Heart right ventricle (tissue), 16 donors: ENCODE measurements around the gene TLR2. TPM values are rescaled to one million over a fixed set of nuclear protein-coding genes. Genes with fewer than 3 reads are reported as not detected.

Source experiments
- ATAC-seq, 8 donors: fragments of 200-7000 bp; cut with Tn5 transposase; one replicate each; pipeline ENCODE4 v1.9.1; 2020; ENCODE audit warnings: mild to moderate bottlenecking in 8 of 8, moderate library complexity in 8 of 8, moderate number of reproducible peaks in 1 of 8
- DNase-seq, 2 donors: peaks; one replicate each; pipeline ENCODE4 v3.0.0-alpha.2; 2020
- H3K27ac ChIP-seq, 10 donors: fragments of 200-600 bp; sonication (generic) in 2 of 10; one replicate each; pipeline versions ENCODE4 v1.5.0 to v1.8.0; 2020 to 2022; ENCODE audit warnings: mild to moderate bottlenecking in 3 of 10
- H3K27me3 ChIP-seq, 7 donors: fragments of 200-600 bp; one replicate each; pipeline ENCODE4 v1.8.0; 2021 to 2022; ENCODE audit warnings: mild to moderate bottlenecking in 2 of 7
- H3K36me3 ChIP-seq, 9 donors: fragments of 200-600 bp; sonication (generic) in 1 of 9; one replicate each; pipeline versions ENCODE4 v1.5.0 to v1.8.0; 2020 to 2022; ENCODE audit warnings: mild to moderate bottlenecking in 2 of 9
- H3K4me1 ChIP-seq, 9 donors: fragments of 200-600 bp; sonication (generic) in 1 of 9; one replicate each; pipeline versions ENCODE4 v1.5.0 to v1.8.0; 2020 to 2022; ENCODE audit warnings: mild to moderate bottlenecking in 4 of 9
- H3K4me3 ChIP-seq, 10 donors: fragments of 200-600 bp; sonication (generic) in 2 of 10; one replicate each; pipeline versions ENCODE4 v1.5.0 to v1.8.0; 2020 to 2022; ENCODE audit warnings: mild to moderate bottlenecking in 7 of 10, moderate library complexity in 2 of 10
- H3K9me3 ChIP-seq, 11 donors: fragments of 200-600 bp in 10 of 11; sonication (generic) in 2 of 11; one replicate each; pipeline versions ENCODE4 v1.5.0 to v1.8.0; 2013 to 2022; ENCODE audit warnings: mild to moderate bottlenecking in 2 of 11, control low read depth in 1 of 11, moderate library complexity in 1 of 11
- WGBS, 2 donors: extraction: QIAGEN DNeasy Blood & Tissue Kit; methylation state at CpG; one replicate each; pipeline ENCODE4 v1.1.7; 2013; ENCODE audit warnings: inconsistent platforms in 1 of 2; 5-methylcytosine and 5-hydroxymethylcytosine counted together
- intact Hi-C, 10 donors: fragments of 100-400 bp; cut with DNase I; formaldehyde crosslinking; loops; one replicate each; pipeline versions ENCODE4 v1.11.1 to v1.14.2; 2022
- polyA plus RNA-seq, 2 donors: library from polyadenylated mRNA; stranded (reverse); fragments of 200-250 nt; gene quantifications; one replicate each; pipeline ENCODE4 v1.2.3, GENCODE V29; 2013
- total RNA-seq, 10 donors: library from RNA; stranded (reverse); fragmentation: NEBNext Ultra II Directional in 3 of 10; extraction: Animal tissue kit (Norgen Biotek cat#: 25700) in 3 of 10; gene quantifications; one replicate each; pipeline versions ENCODE4 v1.2.1 to v1.2.4, GENCODE V29; 2021 to 2023
- TF ChIP-seq, protein P1 (sequence below), 9 donors: fragments of 200-600 bp; sonication (generic) in 2 of 9; IDR thresholded peaks; one replicate each; pipeline versions ENCODE4 v1.5.0 to v1.8.0; 2021 to 2022; ENCODE audit warnings: antibody characterized with exemption in 9 of 9, mild to moderate bottlenecking in 5 of 9, moderate library complexity in 1 of 9
- donor health status: Arrhythmogenic right ventricular cardiomyopathy.
- donor health status: ischemic (EF 13 %, LVEDD 7.1; RV severe dilation, severe dysfunction).
- donor health status: healthy with polysubstance abuse.
- donor health status: DM: no; HTN: yes; CAD: no.
- donor health status: DM: no; HTN: no; CAD: no.
- donor health status: ischemic (EF 25% LVEDD 6.9; RV normal size, moderate dysfunction).
- donor health status: ischemic (EF 25% LVEDD 5.7; RV mildly dilated, moderate dysfunction).
- donor health status: healthy.
- donor health status: DM: yes; HTN: yes; CAD: no.
- donor health status: Ischemic cardiomyopathy.
- donor health status: ischemic (EF 35%, LVEDD 5.7; RV mildly dilated, moderate dysfunction).
- donor health status: nonischemic (EF 11% LVEDD 7.7; RV severe dilation, severe dysfunction).
- donor health status: DM: yes; HTN: yes; CAD: no.
- donor health status: PGD.
- donor health status: ischemic (EF 29% LVEDD 5.4; RV normal size, mild dysfunction).
- donor health status: nonischemic (EF 23%, LVEDD 6.1; RV moderate dilation, normal function).

TLR2 gene
- total and polyA plus RNA-seq, 12 donors, result 0.60 to 18.2 (median 3.0) TPM

DNA sequence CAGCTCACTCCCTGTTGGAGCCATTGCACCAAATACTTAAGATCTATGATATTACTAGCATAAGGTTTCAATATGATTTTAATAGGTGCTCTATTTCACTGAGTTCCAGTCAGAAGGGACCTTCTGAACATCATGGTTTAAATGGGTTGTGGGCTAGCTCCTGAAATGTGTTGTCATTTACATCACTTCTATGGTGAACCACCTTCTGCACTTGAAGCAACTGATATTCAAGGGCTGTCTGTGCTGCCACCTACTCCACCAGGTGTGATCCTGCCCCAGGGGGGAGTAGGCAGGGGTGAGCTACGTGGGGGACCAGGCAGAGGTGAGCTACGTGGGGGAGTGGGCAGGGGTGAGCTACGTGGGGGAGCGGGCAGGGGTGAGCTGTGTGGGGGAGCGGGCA, 40.5 kb downstream of the TLR2 start:
- Histone ChIP-seq H3K4me3 (no peak overlapping the region), H3K36me3 (no peaks in the 10 kb centered on the region), H3K27me3 (no peaks in the 10 kb centered on the region), H3K4me1 (peaks cover 0 to 19% (median 0%) of the 10 kb centered on the region in 9 donors), H3K27ac (no peak overlapping the region), H3K9me3 (no peaks in the 10 kb centered on the region)
- TF ChIP-seq, protein P1, sequence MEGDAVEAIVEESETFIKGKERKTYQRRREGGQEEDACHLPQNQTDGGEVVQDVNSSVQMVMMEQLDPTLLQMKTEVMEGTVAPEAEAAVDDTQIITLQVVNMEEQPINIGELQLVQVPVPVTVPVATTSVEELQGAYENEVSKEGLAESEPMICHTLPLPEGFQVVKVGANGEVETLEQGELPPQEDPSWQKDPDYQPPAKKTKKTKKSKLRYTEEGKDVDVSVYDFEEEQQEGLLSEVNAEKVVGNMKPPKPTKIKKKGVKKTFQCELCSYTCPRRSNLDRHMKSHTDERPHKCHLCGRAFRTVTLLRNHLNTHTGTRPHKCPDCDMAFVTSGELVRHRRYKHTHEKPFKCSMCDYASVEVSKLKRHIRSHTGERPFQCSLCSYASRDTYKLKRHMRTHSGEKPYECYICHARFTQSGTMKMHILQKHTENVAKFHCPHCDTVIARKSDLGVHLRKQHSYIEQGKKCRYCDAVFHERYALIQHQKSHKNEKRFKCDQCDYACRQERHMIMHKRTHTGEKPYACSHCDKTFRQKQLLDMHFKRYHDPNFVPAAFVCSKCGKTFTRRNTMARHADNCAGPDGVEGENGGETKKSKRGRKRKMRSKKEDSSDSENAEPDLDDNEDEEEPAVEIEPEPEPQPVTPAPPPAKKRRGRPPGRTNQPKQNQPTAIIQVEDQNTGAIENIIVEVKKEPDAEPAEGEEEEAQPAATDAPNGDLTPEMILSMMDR (IDR thresholded peaks at IDR 0.05), result no peak
- intact Hi-C loops, result no loop called here
- DNase-seq, result no peak
- ATAC-seq, result no peak
- WGBS, 2 donors, result 84 to 85% methylated on average over 5 of the region's 5 CpGs

GRCh38 chr4:153725136-153725830, 41.2 kb downstream of the TLR2 start:
- ATAC-seq, result no peak
- Histone ChIP-seq H3K27ac (no peak overlapping the region), H3K36me3 (no peaks in the 10 kb centered on the region), H3K4me3 (no peak overlapping the region), H3K27me3 (no peaks in the 10 kb centered on the region), H3K9me3 (no peaks in the 10 kb centered on the region), H3K4me1 (peaks cover 0 to 25% (median 0%) of the 10 kb centered on the region in 9 donors)
- TF ChIP-seq, protein P1 (IDR thresholded peaks at IDR 0.05), result no peak
- intact Hi-C loops, result no loop called here
- WGBS, 2 donors, result 89 to 93% methylated on average over 5 of the region's 5 CpGs
- DNase-seq, result no peak

DNA sequence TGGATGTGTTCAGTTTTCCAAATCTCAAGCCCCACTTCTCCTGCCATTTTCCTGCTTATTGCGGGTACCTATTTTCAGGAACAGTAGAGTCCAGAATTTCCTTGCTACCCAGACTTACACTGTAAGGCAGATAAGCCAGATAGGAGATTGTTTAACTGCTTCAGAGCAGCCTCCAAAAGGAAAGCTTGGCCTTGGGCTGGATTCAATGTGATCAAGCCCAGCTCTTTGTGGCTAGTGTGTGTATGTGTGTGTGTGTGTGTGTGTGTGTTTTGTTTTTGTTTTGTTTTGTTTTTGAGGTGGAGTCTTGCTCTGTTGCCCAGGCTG, 41.7 kb downstream of the TLR2 start:
- H3K9me3 ChIP-seq, result no peaks in the 10 kb centered on the region
- H3K4me3 ChIP-seq, result no peak overlapping the region
- no peak for DNase-seq
- intact Hi-C loops, result no loop called here
- no peaks in the 10 kb centered on the region for H3K36me3 ChIP-seq
- ATAC-seq, result no peak
- H3K27me3 ChIP-seq, result no peaks in the 10 kb centered on the region
- TF ChIP-seq, protein P1 (IDR thresholded peaks at IDR 0.05), result no peak
- peaks cover 0 to 30% (median 0%) of the 10 kb centered on the region in 9 donors for H3K4me1 ChIP-seq
- no peak overlapping the region for H3K27ac ChIP-seq
- 95 to 100% methylated on average over 1 of the region's 1 CpG for WGBS, 2 donors

GRCh38 chr4:153728151-153728550, 44.1 kb downstream of the TLR2 start:
- H3K36me3 ChIP-seq, result no peaks in the 10 kb centered on the region
- 83 to 89% methylated on average over 5 of the region's 5 CpGs for WGBS, 2 donors
- no peaks in the 10 kb centered on the region for H3K9me3 ChIP-seq
- no peak for DNase-seq
- H3K27ac ChIP-seq, result no peak overlapping the region
- intact Hi-C loops, result no loop called here
- H3K27me3 ChIP-seq, result no peaks in the 10 kb centered on the region
- no peak overlapping the region for H3K4me3 ChIP-seq
- TF ChIP-seq, protein P1 (IDR thresholded peaks at IDR 0.05), result no peak
- peaks cover 0 to 36% (median 0%) of the 10 kb centered on the region in 9 donors for H3K4me1 ChIP-seq
- no peak for ATAC-seq
